Caki2 (cell line): Measurements from ENCODE around the gene MRPS26. TPM values are rescaled to one million over a fixed set of nuclear protein-coding genes. Genes with fewer than 3 reads are reported as not detected.
"Not testable (repeated sequence)": the region's sequence is repeated elsewhere in the genome, so short reads cannot be mapped to it uniquely, and the experiment has no call there.

ENCODE experiments used
- DNase-seq: peaks from one replicate; pipeline ENCODE4 v3.0.0-alpha.2; 2015; ENCODE audit warnings: low read depth
- in situ Hi-C: cut with HindIII; loops from 2 replicates; pipeline ENCODE4 v1.10.0; 2016; ENCODE audit warnings: low sequenced_read_pairs, low pct_unique_long_range_greater_than_20kb, mixed read lengths
- total RNA-seq: library from RNA; depleted of rRNA; stranded (reverse); fragments of >200 nt; shearing (Covaris generic); gene quantifications from 2 replicates; pipeline ENCODE4 v1.2.3, GENCODE V29; 2014; ENCODE audit warnings: low replicate concordance

The MRPS26 gene
- total RNA-seq, 1 experiment from 2014 or later = 131 TPM

- DNase-seq = no peak
- in situ Hi-C loops = no loop called here
These were observed 24.9 kb downstream of the MRPS26 start for GRCh38 chr20:3070725-3071124.

GRCh38 chr20:3071266-3071609 is 25.4 kb downstream of the MRPS26 start:
- in situ Hi-C loops = no loop called here
- DNase-seq = no peak

GRCh38 chr20:3071610-3072529 is 26.0 kb downstream of the MRPS26 start, which contains the start of gene OXT:
OXT (plus strand) TSS chr20:3071620; CDS start chr20:3071656, 36 bp downstream.
- DNase-seq = no peak
- in situ Hi-C loops = no loop called here

GRCh38 chr20:3072530-3073250 is 26.8 kb downstream of the MRPS26 start:
- in situ Hi-C loops = no loop called here
- DNase-seq = no peak

GRCh38 chr20:3073251-3073643 is 27.4 kb downstream of the MRPS26 start:
- in situ Hi-C loops, DNase-seq: not testable (repeated sequence)

GRCh38 chr20:3074812-3075211 is 29.0 kb downstream of the MRPS26 start:
- in situ Hi-C loops = no loop called here
- DNase-seq = no peak

GRCh38 chr20:3075315-3075714 is 29.5 kb downstream of the MRPS26 start:
- in situ Hi-C loops, DNase-seq: not testable (repeated sequence)

- in situ Hi-C loops = no loop called here
- no peak for DNase-seq
These were observed 31.8 kb downstream of the MRPS26 start for GRCh38 chr20:3077618-3078134.

- in situ Hi-C loops = no loop called here
- no peak for DNase-seq
These were observed 35.1 kb downstream of the MRPS26 start for GRCh38 chr20:3080939-3081388.

- in situ Hi-C loops = no loop called here
- no peak for DNase-seq
These were observed 35.8 kb downstream of the MRPS26 start for GRCh38 chr20:3081641-3082040.

- in situ Hi-C loops = no loop called here
- no peak for DNase-seq
These were observed 36.6 kb downstream of the MRPS26 start for GRCh38 chr20:3082306-3082951.

GRCh38 chr20:3082955-3083952 is 37.4 kb downstream of the MRPS26 start:
- no peak for DNase-seq
- in situ Hi-C loops = no loop called here

- no peak for DNase-seq
- in situ Hi-C loops = no loop called here
These were observed 38.6 kb downstream of the MRPS26 start, which contains the start of gene AVP for GRCh38 chr20:3084283-3084985. AVP (minus strand) TSS chr20:3084724; CDS start chr20:3084674, 50 bp downstream.

- no peak for DNase-seq
- in situ Hi-C loops = no loop called here
These were observed 39.1 kb downstream of the MRPS26 start for GRCh38 chr20:3084986-3085360.

GRCh38 chr20:3085571-3086072 is 39.8 kb downstream of the MRPS26 start:
- in situ Hi-C loops = no loop called here
- DNase-seq = no peak

GRCh38 chr20:3088031-3088430 is 42.2 kb downstream of the MRPS26 start:
- DNase-seq = no peak
- in situ Hi-C loops = no loop called here

- no peak for DNase-seq
- in situ Hi-C loops = no loop called here
These were observed 44.7 kb downstream of the MRPS26 start for GRCh38 chr20:3090565-3090964.
